HG02588 (cell line): ENCODE data around the gene KRT79.
"Not testable (repeated sequence)": the region's sequence is repeated elsewhere in the genome, so short reads cannot be mapped to it uniquely, and the experiment has no call there.

Experiments used
- ATAC-seq: cut with Tn5 transposase; IDR thresholded peaks from one replicate; pipeline ENCODE4 v1.9.1; 2021; ENCODE audit warnings: mild to moderate bottlenecking, moderate library complexity; ENCODE audit not compliant: unreplicated experiment

The KRT79 gene

DNA sequence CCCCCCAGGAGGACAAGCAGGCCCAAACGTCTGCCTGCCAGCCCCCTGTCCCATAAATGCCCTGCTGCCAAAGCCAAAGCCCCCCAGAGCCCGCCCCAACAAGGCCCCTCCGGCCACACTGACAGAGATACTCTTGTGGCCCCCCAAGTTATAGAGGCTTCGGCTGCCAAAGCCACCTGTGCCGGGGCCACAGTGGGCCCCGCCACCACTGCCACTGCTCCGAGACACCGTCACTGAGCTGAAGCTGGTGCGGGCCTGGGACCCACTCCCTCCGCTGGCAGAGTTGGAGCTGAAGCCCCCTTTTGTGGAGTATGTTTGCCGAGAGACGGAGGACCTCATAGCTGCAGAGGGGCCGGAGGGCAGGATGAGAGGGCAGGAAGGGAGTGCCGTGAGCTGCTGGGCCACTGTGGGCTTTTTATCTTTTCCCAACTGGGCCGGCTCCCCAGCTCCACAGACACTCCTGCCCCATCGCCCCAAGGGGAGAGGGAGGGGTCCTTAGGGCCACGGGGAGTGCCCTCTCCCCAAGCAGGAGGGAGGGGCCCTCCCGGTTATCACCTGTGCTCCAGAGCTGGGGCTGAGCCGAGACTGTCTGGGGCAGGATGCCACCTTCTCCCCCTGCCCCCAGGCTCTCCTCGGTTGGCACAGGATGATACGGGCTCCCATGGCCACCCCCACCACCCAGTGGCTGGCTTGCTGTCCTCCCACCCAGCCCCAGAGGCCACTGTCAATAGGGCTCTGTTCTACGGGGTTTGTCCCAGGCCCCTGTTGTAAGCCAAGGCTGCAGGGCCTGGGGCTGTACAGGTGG, at the start of gene KRT79:
KRT79 (minus strand) TSS at position 390 of the 805 bp plus-strand sequence; CDS start at position 339, 51 bp downstream.
- ATAC-seq, result no peak

GRCh38 chr12:52880499-52880898, 46.4 kb upstream of the KRT79 start:
- not testable (repeated sequence) for ATAC-seq

DNA sequence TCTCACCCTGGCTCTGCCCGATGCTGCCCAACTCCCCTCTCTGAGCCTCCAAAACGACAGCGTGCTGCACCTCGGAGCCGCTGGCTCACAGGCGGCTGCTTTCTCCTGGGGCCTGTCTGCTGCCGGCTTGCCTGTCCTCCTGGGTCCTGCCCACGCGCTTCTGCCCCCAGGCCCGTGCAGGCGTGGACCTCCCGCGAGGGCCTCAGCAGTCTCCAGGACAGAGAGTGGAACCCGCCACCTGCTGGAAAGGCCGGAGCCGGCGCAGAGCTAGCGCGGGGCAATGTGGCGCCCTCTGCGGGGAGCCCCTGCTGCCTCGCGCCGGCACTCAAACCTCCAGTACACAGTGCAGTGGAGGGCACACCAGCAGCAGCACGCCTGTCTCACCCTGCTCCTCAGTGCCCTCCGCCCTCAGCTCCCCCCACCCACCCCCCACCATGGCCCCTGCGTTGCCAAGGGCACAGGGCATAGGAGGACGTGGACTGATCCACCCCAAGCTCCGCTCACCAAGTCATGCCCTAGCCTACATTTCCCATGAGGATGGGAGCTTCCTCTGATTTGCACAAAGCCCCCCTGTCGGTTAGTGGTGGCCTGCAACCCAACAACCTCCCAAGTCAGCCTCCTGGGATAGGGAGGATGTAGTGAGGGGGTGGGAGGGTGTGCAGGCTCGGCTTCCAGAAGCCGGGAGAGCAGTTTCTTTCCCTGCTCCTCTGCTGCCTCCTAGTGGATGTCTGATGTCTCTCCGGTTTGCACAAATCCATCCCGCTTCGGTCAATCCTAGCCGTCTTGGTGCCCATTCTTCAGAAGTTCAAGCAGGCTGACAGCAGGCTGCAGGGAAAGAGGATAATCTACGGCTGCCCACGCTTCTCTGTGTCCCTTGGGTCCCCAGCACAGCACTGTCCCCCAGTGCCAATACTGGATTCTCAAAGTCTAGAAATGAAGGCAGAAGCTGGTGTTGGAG, 45.6 kb upstream of the KRT79 start:
- peak; percentile 64 for ATAC-seq

- no peak for ATAC-seq
Measured at GRCh38 chr12:52878507-52879393, 44.6 kb upstream of the KRT79 start.

GRCh38 chr12:52877242-52877641, 43.1 kb upstream of the KRT79 start:
- no peak for ATAC-seq

DNA sequence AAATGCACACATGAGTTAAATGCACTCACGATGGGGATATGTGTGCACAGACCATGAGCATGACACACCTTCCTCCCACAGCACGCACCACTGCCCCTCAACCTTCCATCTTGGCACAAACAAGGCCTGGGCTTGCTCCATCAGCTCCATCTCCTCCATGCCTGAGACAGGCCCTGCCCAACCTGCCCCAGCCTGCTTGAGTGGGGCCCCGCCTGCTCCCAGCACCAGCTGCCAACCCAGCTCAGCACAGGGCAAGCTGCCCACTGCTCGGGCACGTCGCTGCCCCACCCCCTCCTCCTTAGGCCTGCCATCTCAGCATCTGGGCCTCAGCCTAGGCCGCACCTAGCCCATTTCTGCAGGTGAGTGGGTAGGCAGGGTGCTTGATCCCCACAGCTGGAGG, 42.3 kb upstream of the KRT79 start:
- no peak for ATAC-seq

- no peak for ATAC-seq
Measured at GRCh38 chr12:52874573-52875435, 40.7 kb upstream of the KRT79 start.

GRCh38 chr12:52873832-52874572, 39.9 kb upstream of the KRT79 start:
- ATAC-seq, result peak; percentile 70

DNA sequence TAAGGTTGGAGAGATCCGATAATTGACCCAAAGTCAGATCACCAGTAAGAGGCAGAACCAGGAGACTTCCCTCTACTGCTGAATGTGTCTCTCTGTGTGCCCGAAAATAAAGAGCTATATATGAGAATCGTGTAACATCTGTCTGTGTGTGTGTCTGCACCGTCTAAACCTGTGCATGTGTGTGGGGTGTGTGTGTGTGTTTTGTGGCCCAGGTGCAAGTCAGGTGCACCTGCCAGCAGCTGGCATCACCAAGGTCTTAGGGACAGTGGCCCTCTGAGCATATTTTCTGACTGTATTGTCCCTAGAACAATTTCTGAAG, 39.4 kb upstream of the KRT79 start:
- ATAC-seq, result no peak

- no peak for ATAC-seq
Measured at GRCh38 chr12:52872644-52873389, 38.7 kb upstream of the KRT79 start.

- ATAC-seq, result no peak
Measured at GRCh38 chr12:52871291-52872039, 37.4 kb upstream of the KRT79 start.

DNA sequence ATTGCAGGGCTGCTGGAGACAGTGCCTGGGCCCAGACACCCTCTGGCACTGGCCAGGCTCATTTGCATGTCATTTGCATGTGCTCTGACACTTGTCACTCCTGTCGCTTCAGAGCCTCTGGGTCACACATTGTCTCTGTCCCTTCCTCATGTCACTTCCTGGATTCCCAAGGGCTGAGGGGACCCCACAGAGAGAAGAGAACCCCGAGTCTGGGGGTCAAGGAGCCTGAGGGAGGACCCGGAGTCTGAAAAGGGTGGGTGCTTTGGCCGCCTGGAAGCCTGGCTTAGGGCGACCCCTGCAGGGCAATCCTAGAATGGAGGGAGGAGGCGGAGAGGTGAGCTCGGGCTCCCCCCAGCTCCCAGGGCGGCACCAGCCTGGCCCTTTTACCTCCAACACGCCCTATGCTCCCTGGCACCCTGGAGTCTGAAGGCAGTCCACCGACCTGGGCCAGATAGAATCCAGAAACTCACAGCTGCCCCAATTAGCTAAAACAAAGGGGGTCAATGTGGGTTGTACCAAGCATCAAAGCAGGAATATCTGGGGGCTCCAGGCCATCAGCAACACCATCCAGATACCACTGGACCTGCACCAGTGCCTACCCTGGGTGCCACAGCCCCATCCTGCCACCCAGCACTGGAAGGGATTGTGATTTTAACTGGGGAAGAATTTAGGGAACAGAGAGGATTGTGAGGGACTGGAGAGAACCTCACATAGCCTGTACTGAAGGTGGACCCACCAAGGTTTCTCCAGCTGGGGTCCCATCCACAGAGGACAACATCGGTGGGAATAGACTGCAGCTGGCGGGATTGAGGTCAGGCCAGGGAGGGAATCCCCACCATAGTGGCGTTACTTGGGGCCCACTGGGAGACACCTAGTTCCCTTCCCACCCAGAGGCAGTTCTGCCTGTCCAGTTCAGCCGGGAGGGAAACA, 36.5 kb upstream of the KRT79 start:
- ATAC-seq, result peak; percentile 57

DNA sequence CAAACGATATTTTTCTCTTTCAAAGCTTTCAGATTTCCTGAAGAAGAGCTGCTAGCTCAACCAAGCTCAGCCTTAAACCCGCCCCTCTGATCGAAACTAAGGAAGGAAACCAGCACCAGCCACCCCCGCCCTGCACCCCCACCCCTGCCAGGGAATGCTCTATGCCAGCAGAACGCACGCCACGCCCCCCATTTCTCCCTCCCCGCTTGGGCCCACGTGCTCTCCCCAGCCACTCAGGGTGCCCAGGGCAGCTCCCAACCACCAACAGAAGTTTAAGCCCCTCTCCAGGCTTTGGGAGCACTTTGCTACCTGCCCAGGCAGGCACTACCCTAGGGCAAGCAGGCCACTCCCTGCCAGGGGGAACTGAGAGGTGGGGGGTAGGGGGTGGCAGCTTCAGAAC, 33.5 kb upstream of the KRT79 start:
- ATAC-seq, result no peak

DNA sequence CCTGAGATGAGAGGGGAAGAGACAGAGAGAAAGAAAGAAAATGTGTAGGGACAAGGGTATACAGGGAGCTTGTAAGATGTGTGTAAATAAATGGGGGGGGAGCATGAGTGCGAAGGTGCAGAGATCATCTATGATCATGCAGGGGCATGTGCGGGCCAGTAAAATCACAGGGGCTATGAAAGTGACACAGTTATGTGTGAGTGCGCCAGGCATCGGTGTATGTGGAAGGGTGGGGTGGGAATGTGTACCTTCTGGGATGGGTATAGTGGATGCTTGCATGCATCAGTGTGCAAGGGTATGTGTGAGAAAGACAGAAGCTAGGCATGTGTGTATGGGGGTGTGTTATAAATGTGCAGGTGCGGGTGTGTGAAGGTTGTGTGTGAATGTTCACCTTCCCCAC, 33.0 kb upstream of the KRT79 start:
- no peak for ATAC-seq

GRCh38 chr12:52865090-52865944, 31.2 kb upstream of the KRT79 start:
- ATAC-seq, result no peak

GRCh38 chr12:52862023-52862422, 27.9 kb upstream of the KRT79 start:
- no peak for ATAC-seq
